WTC11 (cell line): ENCODE measurements around the gene GNG2. TPM values are rescaled to one million over a fixed set of nuclear protein-coding genes. Genes with fewer than 3 reads are reported as not detected.

Experiments
- ATAC-seq: fragments of 200-7000 bp; cut with Tn5 transposase; 2 replicates; pipeline ENCODE4 v1.10.0; 2021; ENCODE audit warnings: mild to moderate bottlenecking, moderate library complexity
- CTCF ChIA-PET: fragments of 300-600 bp; sonication (Branson Sonifier 250); formaldehyde crosslinking; loops from one replicate; lab custom pipeline; 2021; ENCODE audit warnings: antibody characterized with exemption; lab: Charles Lee
- POLR2A ChIA-PET: fragments of 350-600 bp; sonication (Branson Sonifier 250); formaldehyde crosslinking; loops from one replicate; lab custom pipeline; 2021; ENCODE audit warnings: antibody characterized with exemption; lab: Charles Lee
- DNase-seq: peaks from one replicate; pipeline ENCODE4 v3.0.0; 2021; ENCODE audit warnings: low spot score
- H3K27ac Mint-ChIP-seq: 2 replicates; pipeline ENCODE4 v1.8.0; 2021; ENCODE audit warnings: mixed read lengths
- H3K27me3 Mint-ChIP-seq: 2 replicates; pipeline ENCODE4 v1.8.0; 2021; ENCODE audit warnings: low read depth, mild to moderate bottlenecking, moderate library complexity, mixed read lengths
- H3K36me3 Mint-ChIP-seq: 2 replicates; pipeline ENCODE4 v1.8.0; 2021; ENCODE audit warnings: mixed read lengths
- H3K4me1 Mint-ChIP-seq: 2 replicates; pipeline ENCODE4 v1.8.0; 2022; ENCODE audit warnings: mixed read lengths
- H3K4me3 Mint-ChIP-seq: 2 replicates; pipeline ENCODE4 v1.8.0; 2021; ENCODE audit warnings: mild to moderate bottlenecking, moderate library complexity, mixed read lengths
- H3K9me3 Mint-ChIP-seq: 2 replicates; pipeline ENCODE4 v1.8.0; 2021; ENCODE audit warnings: mixed read lengths
- ATF1 ChIP-seq: sonication (generic); formaldehyde crosslinking; IDR thresholded peaks from 2 replicates; pipeline ENCODE4 v1.8.1; 2023; ENCODE audit warnings: mild to moderate bottlenecking, moderate library complexity, missing genetic modification reagents
- ATF2 ChIP-seq: sonication (generic); formaldehyde crosslinking; IDR thresholded peaks from 2 replicates; pipeline ENCODE4 v1.8.1; 2022; ENCODE audit warnings: low read depth, missing genetic modification reagents, borderline replicate concordance
- CDX4 ChIP-seq: fragments of 250-450 bp; sonication (Bioruptor Pico); IDR thresholded peaks from 2 replicates; pipeline ENCODE4 v1.9.0; 2021; ENCODE audit warnings: moderate library complexity, mild to moderate bottlenecking, inconsistent platforms, borderline replicate concordance
- ERG ChIP-seq: fragments of 250-450 bp; sonication (Bioruptor Pico); IDR thresholded peaks from 2 replicates; pipeline ENCODE4 v1.8.0; 2021; ENCODE audit warnings: mild to moderate bottlenecking
- FOXP1 ChIP-seq: sonication (generic); formaldehyde crosslinking; IDR thresholded peaks from 2 replicates; pipeline ENCODE4 v1.8.0; 2022; ENCODE audit warnings: missing genetic modification reagents, mild to moderate bottlenecking, moderate library complexity, borderline replicate concordance
- JAZF1 ChIP-seq: fragments of 250-450 bp; sonication (Bioruptor Pico); IDR thresholded peaks from 2 replicates; pipeline ENCODE4 v1.9.0; 2021; ENCODE audit warnings: moderate library complexity, mild to moderate bottlenecking, inconsistent platforms
- JUN ChIP-seq: sonication (generic); formaldehyde crosslinking; IDR thresholded peaks from 2 replicates; pipeline ENCODE4 v1.8.0; 2023; ENCODE audit warnings: mild to moderate bottlenecking, missing genetic modification reagents
- NFATC4 ChIP-seq: fragments of 250-450 bp; sonication (Bioruptor Pico); IDR thresholded peaks from 2 replicates; pipeline ENCODE4 v1.9.0; 2021; ENCODE audit warnings: mild to moderate bottlenecking
- NR3C1 ChIP-seq: sonication (generic); formaldehyde crosslinking; conservative IDR thresholded peaks from 2 replicates; pipeline ENCODE4 v1.8.1; 2023; ENCODE audit warnings: low read depth, mild to moderate bottlenecking, missing genetic modification reagents
- OVOL2 ChIP-seq: fragments of 250-450 bp; sonication (Bioruptor Pico); IDR thresholded peaks from 2 replicates; pipeline ENCODE4 v1.9.0; 2021; ENCODE audit warnings: mild to moderate bottlenecking, borderline replicate concordance
- RELA ChIP-seq: sonication (generic); formaldehyde crosslinking; IDR thresholded peaks from 2 replicates; pipeline ENCODE4 v1.8.1; 2022; ENCODE audit warnings: missing genetic modification reagents, mild to moderate bottlenecking, borderline replicate concordance
- STAT6 ChIP-seq: sonication (generic); formaldehyde crosslinking; conservative IDR thresholded peaks from 2 replicates; pipeline ENCODE4 v1.8.1; 2023; ENCODE audit warnings: mild to moderate bottlenecking, low read depth, missing genetic modification reagents, moderate library complexity
- TEAD4 ChIP-seq: sonication (generic); formaldehyde crosslinking; IDR thresholded peaks from 2 replicates; pipeline ENCODE4 v1.8.0; 2022; ENCODE audit warnings: mild to moderate bottlenecking, missing genetic modification reagents
- TP53 ChIP-seq: sonication (generic); formaldehyde crosslinking; IDR thresholded peaks from 2 replicates; pipeline ENCODE4 v1.8.1; 2023; ENCODE audit warnings: mild to moderate bottlenecking, missing genetic modification reagents
- ZBTB43 ChIP-seq: sonication (generic); formaldehyde crosslinking; IDR thresholded peaks from 2 replicates; pipeline ENCODE4 v1.8.1; 2023; ENCODE audit warnings: mild to moderate bottlenecking, missing genetic modification reagents
- ZNF281 ChIP-seq: sonication (generic); formaldehyde crosslinking; IDR thresholded peaks from 2 replicates; pipeline ENCODE4 v1.8.0; 2023; ENCODE audit warnings: mild to moderate bottlenecking, missing genetic modification reagents
- ZNF317 ChIP-seq: sonication (generic); formaldehyde crosslinking; IDR thresholded peaks from 2 replicates; pipeline ENCODE4 v1.8.1; 2023; ENCODE audit warnings: low read depth, mild to moderate bottlenecking, moderate library complexity, missing genetic modification reagents, borderline replicate concordance
- ZNF396 ChIP-seq: fragments of 250-450 bp; sonication (Bioruptor Pico); IDR thresholded peaks from 2 replicates; pipeline ENCODE4 v1.8.0; 2021; ENCODE audit warnings: mild to moderate bottlenecking, moderate library complexity, borderline replicate concordance
- ZNF425 ChIP-seq: fragments of 250-450 bp; sonication (Bioruptor Pico); conservative IDR thresholded peaks from 2 replicates; pipeline ENCODE4 v1.9.0; 2021; ENCODE audit warnings: mild to moderate bottlenecking
- ZNF512 ChIP-seq: sonication (generic); formaldehyde crosslinking; IDR thresholded peaks from 2 replicates; pipeline ENCODE4 v1.8.1; 2022; ENCODE audit warnings: missing genetic modification reagents, borderline replicate concordance
- total RNA-seq: library from RNA; stranded (reverse); gene quantifications from 3 replicates; pipeline ENCODE4 v1.2.3, GENCODE V29; 2021

GNG2 gene
- total RNA-seq, 1 experiment from 2014 or later: 10.7 TPM

- no peak for TF ChIP-seq ZNF281
- no peak for TF ChIP-seq ERG
- no peak for TF ChIP-seq JAZF1 (CRISPR knock-in tag)
- TF ChIP-seq CDX4 (CRISPR knock-in tag): no peak
- TF ChIP-seq FOXP1 (CRISPR knock-in tag): no peak
- no peak for TF ChIP-seq ZNF512
- no peak for TF ChIP-seq RELA (CRISPR knock-in tag)
- no peak for TF ChIP-seq TEAD4 (CRISPR knock-in tag)
- TF ChIP-seq ZNF425 (CRISPR knock-in tag): no peak
- TF ChIP-seq ZBTB43: no peak
Measured at GRCh38 chr14:51880835-51881580, 20.6 kb downstream of the GNG2 start (continued).

GRCh38 chr14:51881636-51882035 lies 21.2 kb downstream of the GNG2 start:
- ATAC-seq: no peak
- Mint-ChIP-seq H3K4me1 (peaks cover 1% of the 10 kb centered on the region; the same call in 1 of the 2 replicates), H3K27ac (no peak overlapping the region), H3K4me3 (no peak overlapping the region), H3K36me3 (no peaks in the 10 kb centered on the region), H3K27me3 (no peaks in the 10 kb centered on the region), H3K9me3 (no peaks in the 10 kb centered on the region)
- no peak for DNase-seq
- ChIA-PET CTCF (interaction anchor here (0.9 to 1.5 kb wide), 3 partner anchors 29 to 97 kb away, joined by 3 to 6 read pairs (median 6); no protein-coding TSS in a partner anchor), POLR2A (no interaction called here)
- TF ChIP-seq NFATC4 (CRISPR knock-in tag) (no peak), STAT6 (CRISPR knock-in tag) (no peak), JUN (CRISPR knock-in tag) (no peak), ZNF317 (CRISPR knock-in tag) (no peak), ATF2 (no peak), TP53 (CRISPR knock-in tag) (no peak), ZNF396 (CRISPR knock-in tag) (no peak), ATF1 (CRISPR knock-in tag) (no peak), OVOL2 (CRISPR knock-in tag) (no peak), NR3C1 (CRISPR knock-in tag) (no peak)
